Choroid plexus epithelial cell (primary cell): Measurements from ENCODE around the gene AGPAT3.

ENCODE experiments used
- DNase-seq: peaks from one replicate; pipeline ENCODE4 v3.0.0-alpha.2; 2010; ENCODE audit warnings: low read depth
- H3K4me3 ChIP-seq: 2 replicates; pipeline ENCODE4 v1.5.1; 2011; ENCODE audit warnings: low read depth, mild to moderate bottlenecking, control low read depth, low read length, moderate library complexity
- TF ChIP-seq, protein P1 (sequence below): conservative IDR thresholded peaks from 2 replicates; pipeline ENCODE4 v1.5.1; 2011; ENCODE audit warnings: low read depth, mild to moderate bottlenecking, control low read depth, inconsistent platforms, low read length, moderate library complexity

AGPAT3 gene

DNA sequence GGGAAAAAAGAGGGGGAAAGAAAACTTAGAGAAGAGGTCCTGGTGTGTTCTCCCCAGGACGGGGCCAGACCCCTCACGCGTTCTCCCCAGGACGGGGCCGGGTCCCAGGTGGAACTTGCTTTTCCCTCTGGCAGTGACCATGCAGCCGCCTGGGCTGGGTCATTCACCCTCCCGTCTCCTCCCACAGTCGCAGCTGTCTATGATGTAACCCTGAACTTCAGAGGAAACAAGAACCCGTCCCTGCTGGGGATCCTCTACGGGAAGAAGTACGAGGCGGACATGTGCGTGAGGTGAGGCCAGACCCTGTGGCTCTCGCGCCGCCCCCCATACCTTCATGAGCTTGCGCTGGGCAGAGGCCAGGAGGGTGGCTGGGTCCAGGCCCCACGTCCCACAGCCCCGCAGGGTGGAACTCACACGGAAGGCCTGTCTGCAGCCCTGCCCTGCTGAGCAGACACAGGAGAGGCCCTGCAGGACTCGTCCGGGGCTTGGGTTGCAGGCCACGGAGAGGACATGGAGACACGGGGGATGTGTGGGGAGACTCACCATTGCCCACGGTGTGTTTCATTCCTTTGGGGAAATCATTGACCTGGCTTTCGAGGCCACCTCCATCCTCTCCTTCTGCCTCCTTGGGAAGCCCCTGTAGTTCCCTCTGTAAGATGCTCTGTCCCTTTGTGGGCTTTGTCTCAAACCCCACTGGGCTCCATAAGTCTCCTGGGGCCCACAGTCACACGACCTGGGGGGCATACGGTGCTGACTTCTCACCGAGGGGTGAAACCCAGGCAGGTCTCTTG is 106.4 kb downstream of the AGPAT3 start:
- TF ChIP-seq, protein P1, sequence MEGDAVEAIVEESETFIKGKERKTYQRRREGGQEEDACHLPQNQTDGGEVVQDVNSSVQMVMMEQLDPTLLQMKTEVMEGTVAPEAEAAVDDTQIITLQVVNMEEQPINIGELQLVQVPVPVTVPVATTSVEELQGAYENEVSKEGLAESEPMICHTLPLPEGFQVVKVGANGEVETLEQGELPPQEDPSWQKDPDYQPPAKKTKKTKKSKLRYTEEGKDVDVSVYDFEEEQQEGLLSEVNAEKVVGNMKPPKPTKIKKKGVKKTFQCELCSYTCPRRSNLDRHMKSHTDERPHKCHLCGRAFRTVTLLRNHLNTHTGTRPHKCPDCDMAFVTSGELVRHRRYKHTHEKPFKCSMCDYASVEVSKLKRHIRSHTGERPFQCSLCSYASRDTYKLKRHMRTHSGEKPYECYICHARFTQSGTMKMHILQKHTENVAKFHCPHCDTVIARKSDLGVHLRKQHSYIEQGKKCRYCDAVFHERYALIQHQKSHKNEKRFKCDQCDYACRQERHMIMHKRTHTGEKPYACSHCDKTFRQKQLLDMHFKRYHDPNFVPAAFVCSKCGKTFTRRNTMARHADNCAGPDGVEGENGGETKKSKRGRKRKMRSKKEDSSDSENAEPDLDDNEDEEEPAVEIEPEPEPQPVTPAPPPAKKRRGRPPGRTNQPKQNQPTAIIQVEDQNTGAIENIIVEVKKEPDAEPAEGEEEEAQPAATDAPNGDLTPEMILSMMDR = no peak
- H3K4me3 ChIP-seq = no peak overlapping the region
- no peak for DNase-seq

DNA sequence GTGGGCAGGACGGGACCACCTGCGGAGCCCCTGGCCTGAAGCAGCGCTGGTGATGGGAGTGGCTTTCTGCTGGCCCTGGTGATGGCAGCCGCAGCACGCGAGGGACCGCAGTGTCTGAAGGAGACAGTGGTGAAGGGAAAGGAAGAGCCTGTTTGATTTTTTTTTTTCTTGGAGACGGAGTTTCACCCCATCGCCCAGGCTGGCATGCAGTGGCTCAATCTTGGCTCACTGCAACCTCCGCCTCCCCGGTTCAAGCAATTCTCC is 106.9 kb downstream of the AGPAT3 start:
- TF ChIP-seq, protein P1 = no peak
- no peak overlapping the region for H3K4me3 ChIP-seq
- DNase-seq = no peak

DNA sequence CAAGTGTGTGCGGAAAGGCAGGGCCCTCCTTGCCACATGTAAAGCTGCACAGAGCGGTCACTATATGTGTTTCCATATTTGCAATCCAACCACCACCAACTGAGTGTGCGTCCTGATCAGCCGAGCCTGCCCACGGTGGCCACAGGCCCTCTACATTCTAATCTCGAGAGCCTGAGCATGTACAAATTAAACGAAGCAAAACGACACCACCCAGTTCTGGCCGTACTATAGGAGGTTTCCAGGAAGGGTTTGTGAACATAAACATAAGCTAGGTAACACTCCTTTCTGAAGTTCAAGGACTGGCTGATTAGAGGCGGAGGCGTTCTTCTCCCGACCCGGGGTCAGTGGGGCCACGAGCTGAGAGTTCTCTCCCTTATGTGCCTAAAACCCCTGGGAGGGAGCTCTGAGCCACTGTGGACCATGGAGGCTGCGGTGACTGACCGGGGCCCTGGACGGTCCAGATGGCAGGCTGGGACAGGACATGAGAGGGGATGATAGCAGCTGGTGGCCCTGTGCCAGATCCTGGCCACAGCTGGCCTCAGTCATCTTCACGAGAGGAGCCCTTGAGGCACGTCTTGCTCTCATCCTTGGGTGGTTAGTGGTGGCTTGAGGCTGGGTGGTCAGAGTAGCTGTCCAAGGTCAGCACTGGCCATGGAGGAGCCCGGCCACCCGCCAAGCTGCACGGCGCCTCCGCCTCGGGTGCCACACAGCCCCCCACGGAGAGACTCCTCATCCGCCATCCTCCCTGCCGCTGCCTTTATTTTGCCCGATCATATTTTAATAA is 108.0 kb downstream of the AGPAT3 start:
- TF ChIP-seq, protein P1 = no peak
- no peak overlapping the region for H3K4me3 ChIP-seq

DNA sequence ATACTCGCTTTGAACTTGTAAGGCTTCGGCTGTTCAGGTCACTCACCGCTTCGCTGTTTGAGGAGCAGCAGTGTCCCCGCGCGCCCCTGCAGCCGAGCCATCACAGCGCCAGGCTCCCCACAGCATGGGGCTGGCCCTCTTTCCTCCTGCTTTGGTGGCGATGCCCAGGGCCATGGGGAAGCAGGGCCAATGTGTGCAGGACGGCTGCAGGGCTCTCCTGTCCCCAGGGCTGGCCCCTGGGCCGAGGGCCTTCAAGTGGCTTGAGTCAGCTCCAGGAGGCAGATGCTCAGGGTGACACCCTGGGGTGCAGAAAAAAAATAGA is 108.6 kb downstream of the AGPAT3 start:
- H3K4me3 ChIP-seq = no peak overlapping the region
- TF ChIP-seq, protein P1 = no peak
- DNase-seq = no peak

More for the DNA sequence above, 108.0 kb downstream of the AGPAT3 start:
- no peak for DNase-seq

DNA sequence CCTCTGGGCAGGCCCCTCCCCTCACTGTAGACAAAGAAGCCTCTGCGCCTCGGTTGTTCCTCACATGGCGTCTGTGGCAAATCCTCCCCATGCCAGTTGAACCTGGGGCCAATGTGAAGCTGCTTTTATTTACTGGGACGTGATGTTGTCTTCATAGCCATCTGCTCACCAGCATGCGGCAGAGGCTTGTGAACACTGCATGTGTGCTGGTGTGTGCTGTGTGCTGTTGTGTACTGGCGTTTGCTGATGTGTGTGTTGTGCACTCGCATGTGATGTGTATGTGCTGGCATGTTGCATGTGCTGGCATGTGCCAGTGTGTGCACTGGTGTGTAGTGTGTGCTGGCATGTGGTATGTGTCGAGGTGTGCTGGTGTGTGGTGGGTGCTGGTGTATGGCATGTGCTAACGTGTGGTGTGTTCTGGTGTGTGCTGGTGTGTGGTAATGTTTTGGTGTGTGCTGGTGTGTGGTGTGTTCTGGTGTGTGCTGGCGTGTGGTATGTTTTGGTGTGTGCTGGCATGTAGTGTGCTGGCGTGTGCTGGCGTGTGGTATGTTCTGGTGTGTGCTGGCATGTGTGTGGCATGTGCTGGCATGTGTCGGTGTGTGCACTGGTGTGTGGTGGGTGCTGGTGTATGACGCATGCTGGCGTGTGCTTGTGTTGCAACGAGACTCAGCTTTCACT is 109.9 kb downstream of the AGPAT3 start:
- no peak overlapping the region for H3K4me3 ChIP-seq
- no peak for DNase-seq
- TF ChIP-seq, protein P1 = no peak

DNA sequence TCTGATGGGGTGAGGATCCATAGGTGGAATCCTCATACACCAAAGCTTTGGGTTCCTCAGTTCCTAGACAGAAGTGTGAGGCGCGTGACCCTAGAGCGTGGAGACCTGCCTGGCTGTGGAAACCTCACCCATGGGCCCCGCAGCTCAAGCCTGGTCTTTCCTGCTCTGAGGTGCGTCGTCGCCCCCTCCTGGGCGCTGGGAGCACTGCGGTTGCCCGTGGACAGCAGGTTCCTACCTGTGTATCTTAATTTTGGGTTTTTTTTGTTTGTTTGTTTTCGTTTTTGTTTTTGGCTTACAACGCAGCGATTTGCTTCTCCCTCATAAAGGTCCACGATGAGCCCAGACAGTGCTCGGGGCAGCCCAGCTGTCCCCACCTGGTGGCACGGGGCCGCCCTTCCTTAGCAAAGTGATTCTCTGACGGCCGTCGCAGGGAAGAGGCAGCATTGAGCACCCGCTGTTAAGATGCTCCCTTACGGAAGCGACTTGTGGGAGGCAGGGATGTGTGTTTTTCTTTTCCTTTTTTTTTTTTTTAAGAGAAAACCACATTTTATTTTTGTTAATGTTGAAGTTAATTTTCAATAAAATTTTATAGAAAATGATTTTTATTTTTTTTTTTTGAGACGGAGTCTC is 110.6 kb downstream of the AGPAT3 start:
- peak; percentile 78 for DNase-seq

More for the DNA sequence above, 110.6 kb downstream of the AGPAT3 start:
- TF ChIP-seq, protein P1 = peak; percentile 97
- peak overlapping the region; percentile 10 for H3K4me3 ChIP-seq
